ENCODE measurements around the gene EFCAB6. TPM values are rescaled to one million over a fixed set of nuclear protein-coding genes. Genes with fewer than 3 reads are reported as not detected.
A peak's percentile ranks its signal among the peaks of the same experiment; 100 is the strongest.

Gene EFCAB6
- total RNA-seq, 1 experiment from 2014 or later, result 0.94 TPM

DNA sequence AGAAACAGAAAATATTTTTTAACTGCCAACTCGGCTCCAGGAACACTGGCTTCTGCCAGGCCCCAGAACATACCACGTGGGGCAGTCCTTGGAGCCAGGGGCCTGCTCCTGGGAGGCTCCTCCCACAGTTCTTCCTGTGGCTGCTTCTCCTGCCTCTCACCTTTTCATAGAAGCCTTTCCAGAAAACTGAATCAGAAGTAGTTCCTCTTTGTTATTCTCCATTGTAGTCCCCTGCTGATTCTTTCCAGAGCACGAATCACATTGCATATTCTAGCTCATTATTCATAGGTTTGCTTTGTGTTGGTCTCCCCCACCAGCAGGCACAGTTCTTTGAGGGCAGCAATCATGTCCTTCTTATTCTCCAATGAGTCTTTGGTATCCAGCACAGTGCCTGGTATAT is 106.0 kb downstream of the EFCAB6 start:
- POLR2A ChIA-PET, result no interaction called here
- Mint-ChIP-seq H3K4me3 (no peak overlapping the region), H3K27me3 (ENCODE audit: low read depth) (peaks cover 7% of the 10 kb centered on the region; the same call in 1 of the 2 replicates), H3K9me3 (peaks cover 32% of the 10 kb centered on the region), H3K36me3 (peaks cover 29% of the 10 kb centered on the region), H3K27ac (peak overlapping the region; percentile 48; the same call in 1 of the 2 replicates), H3K4me1 (peaks cover 36% of the 10 kb centered on the region)
- TF ChIP-seq, protein P1, sequence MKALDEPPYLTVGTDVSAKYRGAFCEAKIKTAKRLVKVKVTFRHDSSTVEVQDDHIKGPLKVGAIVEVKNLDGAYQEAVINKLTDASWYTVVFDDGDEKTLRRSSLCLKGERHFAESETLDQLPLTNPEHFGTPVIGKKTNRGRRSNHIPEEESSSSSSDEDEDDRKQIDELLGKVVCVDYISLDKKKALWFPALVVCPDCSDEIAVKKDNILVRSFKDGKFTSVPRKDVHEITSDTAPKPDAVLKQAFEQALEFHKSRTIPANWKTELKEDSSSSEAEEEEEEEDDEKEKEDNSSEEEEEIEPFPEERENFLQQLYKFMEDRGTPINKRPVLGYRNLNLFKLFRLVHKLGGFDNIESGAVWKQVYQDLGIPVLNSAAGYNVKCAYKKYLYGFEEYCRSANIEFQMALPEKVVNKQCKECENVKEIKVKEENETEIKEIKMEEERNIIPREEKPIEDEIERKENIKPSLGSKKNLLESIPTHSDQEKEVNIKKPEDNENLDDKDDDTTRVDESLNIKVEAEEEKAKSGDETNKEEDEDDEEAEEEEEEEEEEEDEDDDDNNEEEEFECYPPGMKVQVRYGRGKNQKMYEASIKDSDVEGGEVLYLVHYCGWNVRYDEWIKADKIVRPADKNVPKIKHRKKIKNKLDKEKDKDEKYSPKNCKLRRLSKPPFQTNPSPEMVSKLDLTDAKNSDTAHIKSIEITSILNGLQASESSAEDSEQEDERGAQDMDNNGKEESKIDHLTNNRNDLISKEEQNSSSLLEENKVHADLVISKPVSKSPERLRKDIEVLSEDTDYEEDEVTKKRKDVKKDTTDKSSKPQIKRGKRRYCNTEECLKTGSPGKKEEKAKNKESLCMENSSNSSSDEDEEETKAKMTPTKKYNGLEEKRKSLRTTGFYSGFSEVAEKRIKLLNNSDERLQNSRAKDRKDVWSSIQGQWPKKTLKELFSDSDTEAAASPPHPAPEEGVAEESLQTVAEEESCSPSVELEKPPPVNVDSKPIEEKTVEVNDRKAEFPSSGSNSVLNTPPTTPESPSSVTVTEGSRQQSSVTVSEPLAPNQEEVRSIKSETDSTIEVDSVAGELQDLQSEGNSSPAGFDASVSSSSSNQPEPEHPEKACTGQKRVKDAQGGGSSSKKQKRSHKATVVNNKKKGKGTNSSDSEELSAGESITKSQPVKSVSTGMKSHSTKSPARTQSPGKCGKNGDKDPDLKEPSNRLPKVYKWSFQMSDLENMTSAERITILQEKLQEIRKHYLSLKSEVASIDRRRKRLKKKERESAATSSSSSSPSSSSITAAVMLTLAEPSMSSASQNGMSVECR (CRISPR knock-in tag; IDR thresholded peaks at IDR 0.05; ENCODE audit: borderline replicate concordance), result no peak
- TF ChIP-seq, protein P2, sequence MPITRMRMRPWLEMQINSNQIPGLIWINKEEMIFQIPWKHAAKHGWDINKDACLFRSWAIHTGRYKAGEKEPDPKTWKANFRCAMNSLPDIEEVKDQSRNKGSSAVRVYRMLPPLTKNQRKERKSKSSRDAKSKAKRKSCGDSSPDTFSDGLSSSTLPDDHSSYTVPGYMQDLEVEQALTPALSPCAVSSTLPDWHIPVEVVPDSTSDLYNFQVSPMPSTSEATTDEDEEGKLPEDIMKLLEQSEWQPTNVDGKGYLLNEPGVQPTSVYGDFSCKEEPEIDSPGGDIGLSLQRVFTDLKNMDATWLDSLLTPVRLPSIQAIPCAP (CRISPR knock-in tag; IDR thresholded peaks at IDR 0.05), result no peak
- TF ChIP-seq JAZF1 (CRISPR knock-in tag; IDR thresholded peaks at IDR 0.05), result no peak
- TF ChIP-seq, protein P3, sequence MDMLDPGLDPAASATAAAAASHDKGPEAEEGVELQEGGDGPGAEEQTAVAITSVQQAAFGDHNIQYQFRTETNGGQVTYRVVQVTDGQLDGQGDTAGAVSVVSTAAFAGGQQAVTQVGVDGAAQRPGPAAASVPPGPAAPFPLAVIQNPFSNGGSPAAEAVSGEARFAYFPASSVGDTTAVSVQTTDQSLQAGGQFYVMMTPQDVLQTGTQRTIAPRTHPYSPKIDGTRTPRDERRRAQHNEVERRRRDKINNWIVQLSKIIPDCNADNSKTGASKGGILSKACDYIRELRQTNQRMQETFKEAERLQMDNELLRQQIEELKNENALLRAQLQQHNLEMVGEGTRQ (CRISPR knock-in tag; IDR thresholded peaks at IDR 0.05), result peak; percentile 69
- TF ChIP-seq, protein P4, sequence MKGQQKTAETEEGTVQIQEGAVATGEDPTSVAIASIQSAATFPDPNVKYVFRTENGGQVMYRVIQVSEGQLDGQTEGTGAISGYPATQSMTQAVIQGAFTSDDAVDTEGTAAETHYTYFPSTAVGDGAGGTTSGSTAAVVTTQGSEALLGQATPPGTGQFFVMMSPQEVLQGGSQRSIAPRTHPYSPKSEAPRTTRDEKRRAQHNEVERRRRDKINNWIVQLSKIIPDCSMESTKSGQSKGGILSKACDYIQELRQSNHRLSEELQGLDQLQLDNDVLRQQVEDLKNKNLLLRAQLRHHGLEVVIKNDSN (CRISPR knock-in tag; IDR thresholded peaks at IDR 0.05), result peak; percentile 55; the same call in 1 of the 2 replicates
- DNase-seq (ENCODE audit: low spot score), result peak; percentile 25
- CTCF ChIA-PET, result interaction anchor here (0.5 to 1.0 kb wide), 2 partner anchors 12 to 40 kb away, joined by 3 to 4 read pairs; no protein-coding TSS in a partner anchor
- peak; percentile 99 for ATAC-seq

DNA sequence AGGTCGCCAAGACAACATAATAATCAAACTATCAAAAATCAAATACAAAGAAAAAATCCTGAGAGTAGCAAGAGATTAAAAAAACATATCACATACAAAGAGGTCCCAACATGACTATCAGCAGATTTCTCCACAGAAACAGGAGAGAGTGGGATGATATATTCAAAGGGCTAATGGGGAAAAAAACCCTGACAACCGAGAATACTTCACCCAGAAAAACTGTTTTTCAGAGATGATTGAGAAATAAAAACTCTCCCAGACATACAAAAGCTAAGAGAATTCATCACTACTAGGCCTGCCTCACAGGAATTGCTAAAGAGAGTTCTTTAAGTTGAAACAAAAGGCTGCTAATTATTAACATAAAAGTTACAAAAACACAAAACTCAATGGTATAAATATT is 108.1 kb downstream of the EFCAB6 start:
- ATAC-seq (no peak), DNase-seq (ENCODE audit: low spot score) (no peak)
- peaks cover 25% of the 10 kb centered on the region for H3K4me1 Mint-ChIP-seq
- H3K27ac Mint-ChIP-seq, result no peak overlapping the region
- H3K36me3 Mint-ChIP-seq, result peaks cover 29% of the 10 kb centered on the region
- H3K4me3 Mint-ChIP-seq, result no peak overlapping the region
- ChIA-PET CTCF (no interaction called here), POLR2A (no interaction called here)
- H3K27me3 Mint-ChIP-seq (ENCODE audit: low read depth), result peaks cover 7% of the 10 kb centered on the region; the same call in 1 of the 2 replicates
- H3K9me3 Mint-ChIP-seq, result peaks cover 32% of the 10 kb centered on the region
- no peak for TF ChIP-seq OVOL2 (CRISPR knock-in tag; IDR thresholded peaks at IDR 0.05; ENCODE audit: borderline replicate concordance)

DNA sequence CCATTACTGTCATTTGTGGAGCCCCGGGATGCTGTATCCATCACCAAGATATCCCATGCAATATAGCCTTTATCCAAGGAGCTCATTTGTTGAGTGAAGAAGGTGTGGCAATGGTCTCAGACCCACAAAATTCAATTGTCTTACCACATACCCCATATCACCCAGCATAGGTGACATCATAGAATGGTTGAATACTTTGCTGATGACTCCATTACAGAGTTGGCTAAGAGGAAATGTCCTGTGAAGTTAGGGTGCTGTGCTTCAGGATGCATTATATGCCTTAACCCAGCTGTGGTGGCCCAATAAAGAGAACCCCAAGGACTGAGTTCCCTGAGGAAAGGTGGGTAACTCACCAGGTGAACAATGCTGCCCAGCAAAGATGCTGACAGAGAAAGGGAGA is 113.7 kb downstream of the EFCAB6 start:
- DNase-seq (ENCODE audit: low spot score) (no peak), ATAC-seq (no peak)
- POLR2A ChIA-PET, result no interaction called here
- no peak overlapping the region for H3K27ac Mint-ChIP-seq
- peaks cover 7% of the 10 kb centered on the region for H3K9me3 Mint-ChIP-seq
- CTCF ChIA-PET, result no interaction called here
- TF ChIP-seq, protein P5, sequence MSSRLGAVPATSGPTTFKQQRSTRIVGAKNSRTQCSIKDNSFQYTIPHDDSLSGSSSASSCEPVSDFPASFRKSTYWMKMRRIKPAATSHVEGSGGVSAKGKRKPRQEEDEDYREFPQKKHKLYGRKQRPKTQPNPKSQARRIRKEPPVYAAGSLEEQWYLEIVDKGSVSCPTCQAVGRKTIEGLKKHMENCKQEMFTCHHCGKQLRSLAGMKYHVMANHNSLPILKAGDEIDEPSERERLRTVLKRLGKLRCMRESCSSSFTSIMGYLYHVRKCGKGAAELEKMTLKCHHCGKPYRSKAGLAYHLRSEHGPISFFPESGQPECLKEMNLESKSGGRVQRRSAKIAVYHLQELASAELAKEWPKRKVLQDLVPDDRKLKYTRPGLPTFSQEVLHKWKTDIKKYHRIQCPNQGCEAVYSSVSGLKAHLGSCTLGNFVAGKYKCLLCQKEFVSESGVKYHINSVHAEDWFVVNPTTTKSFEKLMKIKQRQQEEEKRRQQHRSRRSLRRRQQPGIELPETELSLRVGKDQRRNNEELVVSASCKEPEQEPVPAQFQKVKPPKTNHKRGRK (CRISPR knock-in tag; IDR thresholded peaks at IDR 0.05; ENCODE audit: borderline replicate concordance), result no peak
- TF ChIP-seq, protein P6, sequence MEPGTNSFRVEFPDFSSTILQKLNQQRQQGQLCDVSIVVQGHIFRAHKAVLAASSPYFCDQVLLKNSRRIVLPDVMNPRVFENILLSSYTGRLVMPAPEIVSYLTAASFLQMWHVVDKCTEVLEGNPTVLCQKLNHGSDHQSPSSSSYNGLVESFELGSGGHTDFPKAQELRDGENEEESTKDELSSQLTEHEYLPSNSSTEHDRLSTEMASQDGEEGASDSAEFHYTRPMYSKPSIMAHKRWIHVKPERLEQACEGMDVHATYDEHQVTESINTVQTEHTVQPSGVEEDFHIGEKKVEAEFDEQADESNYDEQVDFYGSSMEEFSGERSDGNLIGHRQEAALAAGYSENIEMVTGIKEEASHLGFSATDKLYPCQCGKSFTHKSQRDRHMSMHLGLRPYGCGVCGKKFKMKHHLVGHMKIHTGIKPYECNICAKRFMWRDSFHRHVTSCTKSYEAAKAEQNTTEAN (CRISPR knock-in tag; IDR thresholded peaks at IDR 0.05), result no peak
- TF ChIP-seq, protein P7, sequence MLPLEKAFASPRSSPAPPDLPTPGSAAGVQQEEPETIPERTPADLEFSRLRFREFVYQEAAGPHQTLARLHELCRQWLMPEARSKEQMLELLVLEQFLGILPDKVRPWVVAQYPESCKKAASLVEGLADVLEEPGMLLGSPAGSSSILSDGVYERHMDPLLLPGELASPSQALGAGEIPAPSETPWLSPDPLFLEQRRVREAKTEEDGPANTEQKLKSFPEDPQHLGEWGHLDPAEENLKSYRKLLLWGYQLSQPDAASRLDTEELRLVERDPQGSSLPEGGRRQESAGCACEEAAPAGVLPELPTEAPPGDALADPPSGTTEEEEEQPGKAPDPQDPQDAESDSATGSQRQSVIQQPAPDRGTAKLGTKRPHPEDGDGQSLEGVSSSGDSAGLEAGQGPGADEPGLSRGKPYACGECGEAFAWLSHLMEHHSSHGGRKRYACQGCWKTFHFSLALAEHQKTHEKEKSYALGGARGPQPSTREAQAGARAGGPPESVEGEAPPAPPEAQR (CRISPR knock-in tag; IDR thresholded peaks at IDR 0.05), result no peak
- TF ChIP-seq NR2C2 (CRISPR knock-in tag; IDR thresholded peaks at IDR 0.05), result no peak
- TF ChIP-seq NFE2L1 (CRISPR knock-in tag; IDR thresholded peaks at IDR 0.05), result no peak
- TF ChIP-seq, protein P4 (CRISPR knock-in tag; IDR thresholded peaks at IDR 0.05), result no peak
- no peak for TF ChIP-seq MXD4 (CRISPR knock-in tag; IDR thresholded peaks at IDR 0.05; ENCODE audit: borderline replicate concordance)
- TF ChIP-seq ELF4 (CRISPR knock-in tag; IDR thresholded peaks at IDR 0.05; ENCODE audit: low read depth), result no peak
- no peak for TF ChIP-seq FOXJ3 (CRISPR knock-in tag; IDR thresholded peaks at IDR 0.05; ENCODE audit: borderline replicate concordance)
- no peak for TF ChIP-seq RORB (CRISPR knock-in tag; IDR thresholded peaks at IDR 0.05)
- peaks cover 2% of the 10 kb centered on the region; the same call in 1 of the 2 replicates for H3K27me3 Mint-ChIP-seq (ENCODE audit: low read depth)
- H3K4me1 Mint-ChIP-seq, result no peaks in the 10 kb centered on the region
- H3K36me3 Mint-ChIP-seq, result peaks cover 6% of the 10 kb centered on the region
- H3K4me3 Mint-ChIP-seq, result no peak overlapping the region
